HL-60 (cell line): ENCODE data around the gene DPH3.
A peak's percentile ranks its signal among the peaks of the same experiment; 100 is the strongest.

ENCODE experiments used
- DNase-seq, 2 experiments: peaks; one replicate each; pipeline ENCODE4 v3.0.0-alpha.2; 2010 to 2020; ENCODE audit warnings: low read depth in 1 of 2, low spot score in 1 of 2
- H3K27ac ChIP-seq: fragments of 250-450 bp; sonication (Bioruptor Pico); replicated peaks from 2 replicates; pipeline ENCODE4 v1.5.1; 2020; ENCODE audit warnings: mild to moderate bottlenecking, moderate library complexity
- H3K27me3 ChIP-seq: fragments of 250-450 bp; sonication (Bioruptor Pico); 2 replicates; pipeline ENCODE4 v1.5.1; 2021; ENCODE audit warnings: mild to moderate bottlenecking, moderate library complexity; ENCODE audit not compliant: insufficient read depth, poor library complexity, severe bottlenecking
- H3K4me3 ChIP-seq: replicated peaks from 2 replicates; pipeline ENCODE4 v1.5.1; 2011; ENCODE audit warnings: mild to moderate bottlenecking, control low read depth, low read length; ENCODE audit not compliant: insufficient read depth
- CTCF ChIP-seq: IDR thresholded peaks from one replicate; pipeline ENCODE4 v1.5.1; 2011; ENCODE audit warnings: low read length, control low read depth, inconsistent platforms; ENCODE audit not compliant: insufficient read depth
- GABPA ChIP-seq: IDR thresholded peaks from 2 replicates; pipeline ENCODE4 v1.6.1; 2012; ENCODE audit warnings: low read depth
- POLR2AphosphoS5 ChIP-seq: IDR thresholded peaks from 2 replicates; pipeline ENCODE4 v1.6.1; 2012; ENCODE audit warnings: low read depth
- REST ChIP-seq: IDR thresholded peaks from 2 replicates; pipeline ENCODE4 v1.6.1; 2012; ENCODE audit warnings: low read depth; ENCODE audit not compliant: insufficient replicate concordance
- SPI1 ChIP-seq: IDR thresholded peaks from 2 replicates; pipeline ENCODE4 v1.6.1; 2012; ENCODE audit warnings: low read depth, mild to moderate bottlenecking, borderline replicate concordance

Gene DPH3

GRCh38 chr3:16270855-16271254, 6.1 kb upstream of the DPH3 start:
- no peak for DNase-seq

GRCh38 chr3:16266714-16267113, 2.0 kb upstream of the DPH3 start:
- TF ChIP-seq CTCF, result no peak
- TF ChIP-seq SPI1, result no peak
- no peak for TF ChIP-seq REST
- no peak for TF ChIP-seq GABPA
- TF ChIP-seq POLR2AphosphoS5, result no peak
- peak overlapping the region; percentile 17; the same call in 1 of the 2 replicates for H3K27ac ChIP-seq
- no peak overlapping the region for H3K4me3 ChIP-seq
- no peaks in the 10 kb centered on the region for H3K27me3 ChIP-seq
- no peak for DNase-seq

More at GRCh38 chr3:16270855-16271254, 6.1 kb upstream of the DPH3 start:
- H3K27me3 ChIP-seq, result no peaks in the 10 kb centered on the region
- TF ChIP-seq REST (no peak), GABPA (no peak), CTCF (no peak), POLR2AphosphoS5 (no peak), SPI1 (no peak)
- no peak overlapping the region for H3K4me3 ChIP-seq
- H3K27ac ChIP-seq, result no peak overlapping the region

GRCh38 chr3:16265455-16265786, 678 bp upstream of the DPH3 start:
- Histone ChIP-seq H3K27me3 (no peaks in the 10 kb centered on the region), H3K4me3 (peak overlapping the region; percentile 97), H3K27ac (peak overlapping the region; percentile 91)
- DNase-seq, result no peak
- TF ChIP-seq REST, result no peak
- TF ChIP-seq POLR2AphosphoS5, result no peak; the same call in 1 of the 2 replicates
- no peak for TF ChIP-seq SPI1
- TF ChIP-seq GABPA, result no peak
- no peak for TF ChIP-seq CTCF
